PC-9 (cell line): ENCODE measurements around the gene PSMD2. TPM values are rescaled to one million over a fixed set of nuclear protein-coding genes. Genes with fewer than 3 reads are reported as not detected.

Experiments used
- BruUV-seq: library from RNA; stranded (reverse); fragments of 400-500 nt; replicated peaks from 2 replicates; lab custom pipeline; 2021; lab: Mats Ljungman, UMichigan
- CTCF ChIA-PET: fragments of 300-600 bp; sonication (Branson Sonifier 250); formaldehyde crosslinking; loops from one replicate; lab custom pipeline; 2022; ENCODE audit warnings: antibody characterized with exemption; lab: Charles Lee
- POLR2A ChIA-PET: fragments of 300-600 bp; sonication (Branson Sonifier 250); formaldehyde crosslinking; loops from one replicate; lab custom pipeline; 2022; ENCODE audit warnings: antibody characterized with exemption; ENCODE audit not compliant: unreplicated experiment; lab: Charles Lee
- DNase-seq, 2 experiments: peaks; one replicate each; pipeline versions ENCODE4 v3.0.0 to v3.0.0-alpha.2; 2015 to 2022; ENCODE audit warnings: mixed read lengths in 1 of 2
- H2AFZ ChIP-seq: fragments of 200-600 bp; sonication (generic); 2 replicates; pipeline ENCODE4 v1.8.1; 2017; ENCODE audit warnings: antibody characterized with exemption
- H3F3A ChIP-seq: fragments of 200-600 bp; sonication (generic); 2 replicates; pipeline ENCODE4 v1.8.1; 2017; ENCODE audit warnings: antibody characterized with exemption, mild to moderate bottlenecking, low read depth; ENCODE audit not compliant: insufficient read depth
- H3K27ac ChIP-seq: fragments of 200-600 bp; sonication (generic); 2 replicates; pipeline ENCODE4 v1.6.1; 2016; ENCODE audit warnings: mixed run types
- H3K27me3 ChIP-seq: fragments of 200-600 bp; sonication (generic); 2 replicates; pipeline ENCODE4 v1.6.1; 2016; ENCODE audit warnings: low read depth, mixed run types; ENCODE audit not compliant: insufficient read depth
- H3K36me3 ChIP-seq: fragments of 200-600 bp; sonication (generic); 2 replicates; pipeline ENCODE4 v1.6.1; 2016; ENCODE audit warnings: low read depth, mixed run types
- H3K4me1 ChIP-seq: fragments of 200-600 bp; sonication (generic); replicated peaks from 2 replicates; pipeline ENCODE4 v1.6.1; 2016; ENCODE audit warnings: mixed run types; ENCODE audit not compliant: insufficient read depth
- H3K4me2 ChIP-seq: fragments of 200-600 bp; sonication (generic); 2 replicates; pipeline ENCODE4 v1.6.1; 2017; ENCODE audit warnings: mixed run types
- H3K4me3 ChIP-seq: fragments of 200-600 bp; sonication (generic); 2 replicates; pipeline ENCODE4 v1.6.1; 2016; ENCODE audit warnings: mixed run types
- H3K79me2 ChIP-seq: fragments of 200-600 bp; sonication (generic); 2 replicates; pipeline ENCODE4 v1.6.1; 2017; ENCODE audit warnings: low read depth, mixed run types
- H3K9me2 ChIP-seq: fragments of 200-600 bp; sonication (generic); 2 replicates; pipeline ENCODE4 v1.8.1; 2017; ENCODE audit warnings: mild to moderate bottlenecking; ENCODE audit not compliant: insufficient read depth
- H3K9me3 ChIP-seq: fragments of 200-600 bp; sonication (generic); 2 replicates; pipeline ENCODE4 v1.8.1; 2016; ENCODE audit warnings: low read depth; ENCODE audit not compliant: insufficient read depth
- H4K20me1 ChIP-seq: fragments of 200-600 bp; sonication (generic); 2 replicates; pipeline ENCODE4 v1.8.1; 2017; ENCODE audit not compliant: insufficient read depth
- EZH2 ChIP-seq: fragments of 200-600 bp; sonication (generic); IDR thresholded peaks from 2 replicates; pipeline ENCODE4 v1.8.0; 2017; ENCODE audit warnings: antibody characterized with exemption, low read depth
- intact Hi-C: fragments of 100-400 bp; cut with micrococcal nuclease; formaldehyde crosslinking; loops from one replicate; pipeline ENCODE4 v1.10.0; 2022; ENCODE audit not compliant: unreplicated experiment
- total RNA-seq: library from RNA; stranded (reverse); gene quantifications from 2 replicates; pipeline ENCODE4 v1.2.3, GENCODE V29; 2021
- TF ChIP-seq, protein P1 (sequence below): fragments of 200-600 bp; sonication (generic); conservative IDR thresholded peaks from 2 replicates; pipeline ENCODE4 v1.6.1; 2017; ENCODE audit warnings: mixed run types, antibody characterized with exemption, mild to moderate bottlenecking, moderate library complexity

PSMD2 gene
- total RNA-seq, 1 experiment from 2014 or later = 788 TPM

DNA sequence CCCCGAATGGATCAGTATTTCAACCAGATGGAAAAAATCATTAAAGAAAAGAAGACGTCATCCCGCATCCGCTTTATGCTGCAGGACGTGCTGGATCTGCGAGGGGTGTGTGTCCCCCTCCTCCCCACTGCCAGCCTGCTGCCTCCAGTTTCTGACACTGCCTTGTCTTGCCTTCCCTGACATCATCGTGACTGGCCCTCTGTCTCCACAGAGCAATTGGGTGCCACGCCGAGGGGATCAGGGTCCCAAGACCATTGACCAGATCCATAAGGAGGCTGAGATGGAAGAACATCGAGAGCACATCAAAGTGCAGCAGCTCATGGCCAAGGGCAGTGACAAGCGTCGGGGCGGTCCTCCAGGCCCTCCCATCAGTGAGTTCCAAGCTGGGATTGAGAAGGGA, 26.2 kb downstream of the PSMD2 start:
- POLR2A ChIA-PET = no interaction called here
- CTCF ChIA-PET = no interaction called here
- Histone ChIP-seq H3K9me3 (no peaks in the 10 kb centered on the region), H4K20me1 (peaks cover 98% of the 10 kb centered on the region), H3K27ac (no peak overlapping the region), H3K27me3 (no peaks in the 10 kb centered on the region), H3K9me2 (no peaks in the 10 kb centered on the region), H3F3A (peaks cover 96% of the 10 kb centered on the region), H2AFZ (no peak overlapping the region), H3K36me3 (peaks cover 95% of the 10 kb centered on the region), H3K4me1 (peaks cover 5% of the 10 kb centered on the region), H3K4me2 (no peak overlapping the region), H3K4me3 (no peak overlapping the region), H3K79me2 (peaks cover 79% of the 10 kb centered on the region)
- TF ChIP-seq, protein P1, sequence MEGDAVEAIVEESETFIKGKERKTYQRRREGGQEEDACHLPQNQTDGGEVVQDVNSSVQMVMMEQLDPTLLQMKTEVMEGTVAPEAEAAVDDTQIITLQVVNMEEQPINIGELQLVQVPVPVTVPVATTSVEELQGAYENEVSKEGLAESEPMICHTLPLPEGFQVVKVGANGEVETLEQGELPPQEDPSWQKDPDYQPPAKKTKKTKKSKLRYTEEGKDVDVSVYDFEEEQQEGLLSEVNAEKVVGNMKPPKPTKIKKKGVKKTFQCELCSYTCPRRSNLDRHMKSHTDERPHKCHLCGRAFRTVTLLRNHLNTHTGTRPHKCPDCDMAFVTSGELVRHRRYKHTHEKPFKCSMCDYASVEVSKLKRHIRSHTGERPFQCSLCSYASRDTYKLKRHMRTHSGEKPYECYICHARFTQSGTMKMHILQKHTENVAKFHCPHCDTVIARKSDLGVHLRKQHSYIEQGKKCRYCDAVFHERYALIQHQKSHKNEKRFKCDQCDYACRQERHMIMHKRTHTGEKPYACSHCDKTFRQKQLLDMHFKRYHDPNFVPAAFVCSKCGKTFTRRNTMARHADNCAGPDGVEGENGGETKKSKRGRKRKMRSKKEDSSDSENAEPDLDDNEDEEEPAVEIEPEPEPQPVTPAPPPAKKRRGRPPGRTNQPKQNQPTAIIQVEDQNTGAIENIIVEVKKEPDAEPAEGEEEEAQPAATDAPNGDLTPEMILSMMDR = no peak
- no peak for TF ChIP-seq EZH2
- no peak for DNase-seq
- BruUV-seq = no TSS peak
- intact Hi-C loops = no loop called here

DNA sequence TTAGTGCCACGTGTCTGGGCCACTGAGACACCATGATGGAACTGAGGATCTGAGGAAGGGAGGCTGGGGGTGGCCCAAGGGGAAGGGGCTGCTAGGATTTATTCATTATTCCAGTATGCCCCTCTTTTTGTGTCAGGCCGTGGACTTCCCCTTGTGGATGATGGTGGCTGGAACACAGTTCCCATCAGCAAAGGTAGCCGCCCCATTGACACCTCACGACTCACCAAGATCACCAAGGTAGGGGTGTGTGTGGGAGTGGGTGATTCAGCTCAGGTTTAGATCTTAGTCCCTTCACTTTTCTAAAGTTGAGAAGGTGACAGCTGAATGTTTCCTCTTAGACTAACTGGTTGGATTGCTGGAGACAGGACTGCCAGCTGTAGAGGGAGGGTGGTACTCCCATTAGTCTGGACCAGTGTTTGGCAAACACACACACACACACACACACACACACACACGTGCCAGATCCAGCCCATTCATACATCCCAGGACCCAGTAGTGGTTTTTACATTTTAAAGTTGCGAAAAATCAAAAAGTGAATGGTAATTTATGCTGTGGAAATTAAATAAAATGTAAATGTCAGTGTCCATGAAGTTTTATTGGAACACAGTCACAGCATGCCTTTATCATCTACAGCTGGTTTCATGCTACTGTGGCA, 26.8 kb downstream of the PSMD2 start:
- BruUV-seq = no TSS peak
- CTCF ChIA-PET = no interaction called here
- intact Hi-C loops = no loop called here
- POLR2A ChIA-PET = no interaction called here
- Histone ChIP-seq H3K79me2 (peaks cover 73% of the 10 kb centered on the region), H3K27ac (no peak overlapping the region), H2AFZ (no peak overlapping the region), H3K36me3 (peaks cover 93% of the 10 kb centered on the region), H4K20me1 (peaks cover 97% of the 10 kb centered on the region), H3F3A (peaks cover 99% of the 10 kb centered on the region), H3K4me2 (no peak overlapping the region), H3K9me2 (no peaks in the 10 kb centered on the region), H3K4me3 (no peak overlapping the region), H3K4me1 (peaks cover 1% of the 10 kb centered on the region; the same call in 1 of the 2 replicates), H3K27me3 (no peaks in the 10 kb centered on the region), H3K9me3 (no peaks in the 10 kb centered on the region)
- DNase-seq = no peak
- no peak for TF ChIP-seq EZH2
- TF ChIP-seq, protein P1 = no peak

DNA sequence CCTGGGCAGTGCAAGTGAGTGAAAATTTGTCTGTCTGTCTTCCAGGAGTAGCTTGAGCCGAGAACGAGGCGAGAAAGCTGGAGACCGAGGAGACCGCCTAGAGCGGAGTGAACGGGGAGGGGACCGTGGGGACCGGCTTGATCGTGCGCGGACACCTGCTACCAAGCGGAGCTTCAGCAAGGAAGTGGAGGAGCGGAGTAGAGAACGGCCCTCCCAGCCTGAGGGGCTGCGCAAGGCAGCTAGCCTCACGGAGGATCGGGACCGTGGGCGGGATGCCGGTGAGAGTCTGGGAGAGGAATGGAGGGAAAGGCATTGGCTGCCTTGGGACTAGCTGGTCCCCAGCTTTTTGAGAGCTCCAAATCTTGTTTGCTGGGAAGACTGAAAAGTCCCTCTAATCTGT, 28.1 kb downstream of the PSMD2 start:
- TF ChIP-seq EZH2 = no peak
- TF ChIP-seq, protein P1 = no peak
- TSS peak; percentile 1 for BruUV-seq
- Histone ChIP-seq H3K36me3 (peaks cover 91% of the 10 kb centered on the region), H3K9me2 (no peaks in the 10 kb centered on the region), H3K9me3 (no peaks in the 10 kb centered on the region), H3K4me3 (no peak overlapping the region), H3F3A (peaks cover 99% of the 10 kb centered on the region), H2AFZ (no peak overlapping the region), H3K27ac (no peak overlapping the region), H3K27me3 (no peaks in the 10 kb centered on the region), H4K20me1 (peaks cover 97% of the 10 kb centered on the region), H3K4me2 (no peak overlapping the region), H3K79me2 (peaks cover 71% of the 10 kb centered on the region), H3K4me1 (peaks cover 13% of the 10 kb centered on the region)
- ChIA-PET CTCF (no interaction called here), POLR2A (no interaction called here)
- intact Hi-C loops = no loop called here
- DNase-seq = no peak
